GM12891 (cell line): Measurements from ENCODE around the gene LHX4.

Experiments
- PAX5 ChIP-seq: IDR thresholded peaks from 2 replicates; pipeline ENCODE4 v1.6.1; 2011; ENCODE audit warnings: low read length, moderate library complexity, mild to moderate bottlenecking; ENCODE audit not compliant: insufficient read depth, severe bottlenecking
- POLR2A ChIP-seq: IDR thresholded peaks from 2 replicates; pipeline ENCODE4 v1.6.1; 2011; ENCODE audit warnings: low read depth, low read length, control low read depth
- POLR2AphosphoS5 ChIP-seq: IDR thresholded peaks from 2 replicates; pipeline ENCODE4 v1.6.1; 2011; ENCODE audit warnings: low read depth, low read length, control low read depth
- TAF1 ChIP-seq: IDR thresholded peaks from 2 replicates; pipeline ENCODE4 v1.6.1; 2011; ENCODE audit warnings: low read depth, low read length, control low read depth

GRCh38 chr1:180259431-180260338, 29.6 kb downstream of the LHX4 start:
- TF ChIP-seq POLR2A: no peak
- TF ChIP-seq POLR2AphosphoS5: no peak
- TF ChIP-seq TAF1: no peak
- no peak for TF ChIP-seq PAX5
